Bronchial epithelial cell (primary cell): ENCODE results near the gene CCDC102A. TPM values are rescaled to one million over a fixed set of nuclear protein-coding genes. Genes with fewer than 3 reads are reported as not detected.
A peak's percentile ranks its signal among the peaks of the same experiment; 100 is the strongest.

Experiments
- DNase-seq: peaks from one replicate; pipeline ENCODE4 v3.0.0-alpha.2; 2010; ENCODE audit warnings: low read depth
- FAIRE-seq: peaks from 2 replicates; lab custom pipeline; 2011; peaks lifted over from hg19 to GRCh38; lab: Jason Lieb, UNC
- H3K27me3 ChIP-seq: 2 replicates; pipeline ENCODE4 v1.5.1; 2011; ENCODE audit warnings: low read length; ENCODE audit not compliant: control insufficient read depth, insufficient read depth
- H3K36me3 ChIP-seq: 2 replicates; pipeline ENCODE4 v1.5.1; 2011; ENCODE audit warnings: low read length; ENCODE audit not compliant: control insufficient read depth, insufficient read depth
- H3K4me3 ChIP-seq: 2 replicates; pipeline ENCODE4 v1.5.1; 2011; ENCODE audit warnings: mild to moderate bottlenecking, low read depth, low read length, control low read depth
- CTCF ChIP-seq: IDR thresholded peaks from 2 replicates; pipeline ENCODE4 v1.5.1; 2011; ENCODE audit warnings: mild to moderate bottlenecking, moderate library complexity, low read length, control low read depth, inconsistent platforms; ENCODE audit not compliant: insufficient read depth, severe bottlenecking
- total RNA-seq: library from RNA; depleted of rRNA; stranded (reverse); fragments of >200 nt; gene quantifications from 2 replicates; pipeline ENCODE4 v1.2.1, GENCODE V29; 2014

The CCDC102A gene
- total RNA-seq, 1 donor from 2014 or later, result 2.1 TPM

- H3K27me3 ChIP-seq, result no peaks in the 10 kb centered on the region
- H3K4me3 ChIP-seq, result no peak overlapping the region
- no peak for TF ChIP-seq CTCF
- DNase-seq (no peak), FAIRE-seq (no peak)
- H3K36me3 ChIP-seq, result no peaks in the 10 kb centered on the region
Measured at GRCh38 chr16:57525761-57526160, 10.6 kb downstream of the CCDC102A start.

- FAIRE-seq (no peak), DNase-seq (no peak)
- Histone ChIP-seq H3K36me3 (no peaks in the 10 kb centered on the region), H3K27me3 (no peaks in the 10 kb centered on the region), H3K4me3 (no peak overlapping the region)
- TF ChIP-seq CTCF, result no peak
Measured at GRCh38 chr16:57522960-57523359, 13.4 kb downstream of the CCDC102A start.

GRCh38 chr16:57519796-57520360, 16.5 kb downstream of the CCDC102A start:
- FAIRE-seq, result no peak
- peak; percentile 97 for TF ChIP-seq CTCF
- H3K36me3 ChIP-seq, result no peaks in the 10 kb centered on the region
- DNase-seq, result peak; percentile 37
- H3K4me3 ChIP-seq, result no peak overlapping the region
- no peaks in the 10 kb centered on the region for H3K27me3 ChIP-seq

- DNase-seq (no peak), FAIRE-seq (no peak)
- H3K4me3 ChIP-seq, result no peak overlapping the region
- no peaks in the 10 kb centered on the region for H3K36me3 ChIP-seq
- TF ChIP-seq CTCF, result no peak
- no peaks in the 10 kb centered on the region for H3K27me3 ChIP-seq
Measured at GRCh38 chr16:57518922-57519321, 17.4 kb downstream of the CCDC102A start.

- Histone ChIP-seq H3K36me3 (no peaks in the 10 kb centered on the region), H3K27me3 (no peaks in the 10 kb centered on the region), H3K4me3 (no peak overlapping the region)
- FAIRE-seq (no peak), DNase-seq (no peak)
- TF ChIP-seq CTCF, result no peak
Measured at GRCh38 chr16:57518520-57518919, 17.9 kb downstream of the CCDC102A start.
